AG09309 (cell line): Measurements from ENCODE around the gene ZNF564.

ENCODE experiments used
- DNase-seq: peaks from one replicate; pipeline ENCODE4 v3.0.0-alpha.2; 2010; ENCODE audit warnings: low read depth
- H3K4me3 ChIP-seq: 2 replicates; pipeline ENCODE4 v1.5.1; 2011; ENCODE audit warnings: mild to moderate bottlenecking, low read depth, low read length, moderate library complexity; ENCODE audit not compliant: control insufficient read depth
- CTCF ChIP-seq: IDR thresholded peaks from 2 replicates; pipeline ENCODE4 v1.5.1; 2011; ENCODE audit warnings: mild to moderate bottlenecking, low read depth, low read length, inconsistent platforms; ENCODE audit not compliant: insufficient read depth, control insufficient read depth; ENCODE audit errors: missing control alignments

The ZNF564 gene

GRCh38 chr19:12478234-12478941 is 72.9 kb downstream of the ZNF564 start:
- no peak overlapping the region for H3K4me3 ChIP-seq
- DNase-seq, result no peak
- TF ChIP-seq CTCF, result no peak
